Fibroblast of peridontal ligament (primary cell): ENCODE measurements around the gene HIPK1.
"Not testable (repeated sequence)": the region's sequence is repeated elsewhere in the genome, so short reads cannot be mapped to it uniquely, and the experiment has no call there.

Experiments
- DNase-seq: peaks from one replicate; pipeline ENCODE4 v3.0.0-alpha.2; 2010; ENCODE audit errors: extremely low read depth

HIPK1 gene

GRCh38 chr1:114009393-114009792 is 80.3 kb downstream of the HIPK1 start:
- DNase-seq, result peak; percentile 83

GRCh38 chr1:114010433-114011184 is 81.5 kb downstream of the HIPK1 start:
- DNase-seq, result no peak

- DNase-seq, result peak; percentile 61
Measured at GRCh38 chr1:114011796-114012195, 82.7 kb downstream of the HIPK1 start.

GRCh38 chr1:114015075-114015474 is 86.0 kb downstream of the HIPK1 start:
- no peak for DNase-seq

GRCh38 chr1:114019724-114020123 is 90.6 kb downstream of the HIPK1 start:
- not testable (repeated sequence) for DNase-seq

- no peak for DNase-seq
Measured at GRCh38 chr1:114021665-114022099, 92.6 kb downstream of the HIPK1 start.

- DNase-seq, result no peak
Measured at GRCh38 chr1:114022877-114023276, 93.8 kb downstream of the HIPK1 start.

GRCh38 chr1:114023377-114023776 is 94.3 kb downstream of the HIPK1 start:
- DNase-seq, result no peak

GRCh38 chr1:114024049-114024448 is 94.9 kb downstream of the HIPK1 start:
- DNase-seq, result peak; percentile 40

- no peak for DNase-seq
Measured at GRCh38 chr1:114025609-114026401, 96.7 kb downstream of the HIPK1 start.

GRCh38 chr1:114026797-114027196 is 97.7 kb downstream of the HIPK1 start:
- no peak for DNase-seq
